Gastroesophageal sphincter (tissue), 4 donors: Measurements from ENCODE around the gene DLGAP4. TPM values are rescaled to one million over a fixed set of nuclear protein-coding genes. Genes with fewer than 3 reads are reported as not detected.

Source experiments
- ATAC-seq: fragments of 150-250 bp; one replicate; pipeline ENCODE4 v1.9.1; 2016; ENCODE audit warnings: mild to moderate bottlenecking, moderate library complexity
- H3K27ac ChIP-seq, 4 donors: fragments of 200-600 bp; sonication (generic) in 3 of 4; 1 replicate in 3 of 4; 2 replicates in 1 of 4; pipeline ENCODE4 v1.5.1; 2016 to 2019
- H3K27me3 ChIP-seq: fragments of 200-600 bp; sonication (generic); one replicate; pipeline ENCODE4 v1.5.1; 2019
- H3K36me3 ChIP-seq, 2 donors: fragments of 200-600 bp; sonication (generic); one replicate each; pipeline ENCODE4 v1.5.1; 2019; ENCODE audit warnings: control low read depth in 1 of 2
- H3K4me1 ChIP-seq, 3 donors: fragments of 200-600 bp; sonication (generic); 1 replicate in 2 of 3; 2 replicates in 1 of 3; pipeline ENCODE4 v1.5.1; 2016 to 2019; ENCODE audit warnings: control low read depth in 2 of 3
- H3K4me3 ChIP-seq, 2 donors: fragments of 200-600 bp; sonication (generic); one replicate each; pipeline ENCODE4 v1.5.1; 2019; ENCODE audit warnings: mild to moderate bottlenecking in 1 of 2, moderate library complexity in 1 of 2
- H3K9me3 ChIP-seq, 3 donors: fragments of 200-600 bp; sonication (generic); one replicate each; pipeline ENCODE4 v1.5.1; 2017 to 2019; ENCODE audit warnings: control low read depth in 2 of 3
- EP300 ChIP-seq: sonication (generic); formaldehyde crosslinking; IDR thresholded peaks from one replicate; pipeline ENCODE4 v1.6.1; 2017; ENCODE audit warnings: antibody characterized with exemption, mild to moderate bottlenecking
- POLR2A ChIP-seq, 2 donors: fragments of 450-650 bp; IDR thresholded peaks; one replicate each; pipeline ENCODE4 v1.6.1; 2017; ENCODE audit warnings: antibody characterized with exemption in 2 of 2, mild to moderate bottlenecking in 2 of 2, moderate library complexity in 1 of 2
- POLR2AphosphoS5 ChIP-seq: sonication (generic); formaldehyde crosslinking; IDR thresholded peaks from one replicate; pipeline ENCODE4 v1.6.1; 2017; ENCODE audit warnings: antibody characterized with exemption
- WGBS, 2 donors: methylation state at CpG; one replicate each; pipeline ENCODE4 v1.1.5; 2018; ENCODE audit warnings: low coverage in 1 of 2; 5-methylcytosine and 5-hydroxymethylcytosine counted together
- small RNA-seq, 4 donors: library from RNA; depleted of rRNA; stranded (forward); fragments of <200 nt; gene quantifications; one replicate each; pipeline ENCODE3, GENCODE V24; 2016
- total RNA-seq, 4 donors: library from RNA; depleted of rRNA; stranded (reverse); fragments of >200 nt; gene quantifications; one replicate each; pipeline ENCODE4 v1.1.0, GENCODE V29; 2016
- TF ChIP-seq, protein P1 (sequence below), 4 experiments: fragments of 200-600 bp in 2 of 4; fragments of 450-650 bp in 2 of 4; sonication (generic) in 1 of 4; IDR thresholded peaks; one replicate each; pipeline ENCODE4 v1.5.1; 2017 to 2019; ENCODE audit warnings: antibody characterized with exemption in 4 of 4, mild to moderate bottlenecking in 2 of 4, moderate library complexity in 2 of 4

DLGAP4 gene
- total RNA-seq, 4 donors from 2014 or later, result 35.5 to 76.1 (median 42.2) TPM

DNA sequence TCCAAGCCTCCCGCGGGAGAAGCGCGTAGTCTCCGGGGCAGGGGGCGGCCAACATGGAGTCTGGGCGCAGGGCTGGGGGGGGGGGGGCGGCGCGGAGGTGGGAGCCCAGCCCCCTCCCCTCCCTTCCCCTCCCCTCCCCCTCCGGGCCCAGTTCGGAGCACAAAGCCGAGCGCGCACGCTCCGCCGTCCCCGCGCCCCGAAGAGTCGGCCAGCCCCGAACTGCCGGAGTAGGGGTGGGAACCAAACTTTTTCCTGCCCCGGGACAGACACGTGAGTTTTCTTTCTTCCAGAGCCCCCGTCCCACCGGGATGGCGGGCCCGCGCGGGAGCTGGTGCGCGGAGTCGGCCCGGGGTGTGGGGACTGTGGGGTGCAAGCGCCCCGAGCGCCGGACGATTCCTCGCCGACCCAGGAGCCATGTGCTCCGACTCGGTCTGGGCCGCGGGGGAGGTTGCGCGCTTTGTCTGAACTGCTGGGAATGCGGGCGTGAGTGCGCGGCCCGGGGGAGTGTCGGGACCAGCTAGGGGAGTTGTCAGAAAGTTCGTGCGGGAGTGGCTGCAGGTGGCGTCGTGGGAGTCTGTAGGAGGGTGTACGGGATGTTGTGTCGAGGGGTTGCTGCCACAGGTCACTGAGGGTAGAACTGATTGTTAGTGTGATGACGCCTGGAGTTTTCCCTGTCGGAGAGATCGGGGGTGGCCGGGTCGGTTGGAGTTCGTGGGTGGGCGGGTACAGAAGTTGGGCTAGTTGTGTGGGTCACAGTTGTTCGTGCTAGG, 268.4 kb downstream of the DLGAP4 start:
- Histone ChIP-seq H3K27me3 (no peaks in the 10 kb centered on the region), H3K27ac (peak overlapping the region in 3 of 4 donors; percentile 87 to 96 (median 94)), H3K4me1 (peaks cover 0 to 47% (median 15%) of the 10 kb centered on the region in 3 donors), H3K9me3 (no peaks in the 10 kb centered on the region), H3K4me3 (peak overlapping the region; percentile 69 to 93), H3K36me3 (peaks cover 0 to 12% of the 10 kb centered on the region in 2 donors)
- 3% methylated on average over 13 of the region's 69 CpGs; no CpG with 5 or more reads in 1 of the 2 donors for WGBS, 2 donors
- TF ChIP-seq POLR2AphosphoS5 (no peak), EP300 (no peak), POLR2A (IDR thresholded peaks at IDR 0.05) (peak in 1 of 2 donors; percentile 20)
- TF ChIP-seq, protein P1, sequence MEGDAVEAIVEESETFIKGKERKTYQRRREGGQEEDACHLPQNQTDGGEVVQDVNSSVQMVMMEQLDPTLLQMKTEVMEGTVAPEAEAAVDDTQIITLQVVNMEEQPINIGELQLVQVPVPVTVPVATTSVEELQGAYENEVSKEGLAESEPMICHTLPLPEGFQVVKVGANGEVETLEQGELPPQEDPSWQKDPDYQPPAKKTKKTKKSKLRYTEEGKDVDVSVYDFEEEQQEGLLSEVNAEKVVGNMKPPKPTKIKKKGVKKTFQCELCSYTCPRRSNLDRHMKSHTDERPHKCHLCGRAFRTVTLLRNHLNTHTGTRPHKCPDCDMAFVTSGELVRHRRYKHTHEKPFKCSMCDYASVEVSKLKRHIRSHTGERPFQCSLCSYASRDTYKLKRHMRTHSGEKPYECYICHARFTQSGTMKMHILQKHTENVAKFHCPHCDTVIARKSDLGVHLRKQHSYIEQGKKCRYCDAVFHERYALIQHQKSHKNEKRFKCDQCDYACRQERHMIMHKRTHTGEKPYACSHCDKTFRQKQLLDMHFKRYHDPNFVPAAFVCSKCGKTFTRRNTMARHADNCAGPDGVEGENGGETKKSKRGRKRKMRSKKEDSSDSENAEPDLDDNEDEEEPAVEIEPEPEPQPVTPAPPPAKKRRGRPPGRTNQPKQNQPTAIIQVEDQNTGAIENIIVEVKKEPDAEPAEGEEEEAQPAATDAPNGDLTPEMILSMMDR (IDR thresholded peaks at IDR 0.05), result no peak
- peak; percentile 33 for ATAC-seq

DNA sequence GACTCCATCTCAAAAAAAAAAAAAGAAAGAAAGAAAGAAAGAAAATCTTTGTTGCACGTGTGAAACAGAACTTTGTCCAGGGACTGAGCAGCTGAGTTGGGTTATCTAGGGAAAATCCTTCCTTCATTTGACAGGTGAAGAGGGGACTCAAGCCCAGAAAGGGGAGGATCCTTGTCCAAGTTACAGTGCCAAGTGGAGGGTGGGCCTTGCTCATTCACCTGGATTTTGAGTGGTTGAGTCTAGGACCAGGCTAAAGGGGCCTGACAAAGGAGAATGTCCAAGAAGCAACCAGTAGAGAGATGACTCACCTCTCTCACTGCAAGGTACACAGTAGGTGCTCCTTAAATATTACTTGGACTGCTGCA, 269.9 kb downstream of the DLGAP4 start:
- no peak for ATAC-seq
- no peak for TF ChIP-seq POLR2A (IDR thresholded peaks at IDR 0.05)
- TF ChIP-seq, protein P1 (IDR thresholded peaks at IDR 0.05), result no peak
- TF ChIP-seq POLR2AphosphoS5, result no peak
- no peak for TF ChIP-seq EP300
- Histone ChIP-seq H3K36me3 (peaks cover 0 to 27% of the 10 kb centered on the region in 2 donors), H3K9me3 (no peaks in the 10 kb centered on the region), H3K4me3 (no peak overlapping the region), H3K4me1 (peaks cover 0 to 47% (median 15%) of the 10 kb centered on the region in 3 donors), H3K27ac (peak overlapping the region in 2 of 4 donors; percentile 94 to 96), H3K27me3 (no peaks in the 10 kb centered on the region)
- WGBS, 2 donors, result 33 to 67% methylated on average over 1 of the region's 1 CpG

Small RNA genes within 50 kb of the gene (small RNA-seq; reads per million reads assigned to genes)
- gene RF00017, result 0 reads per million in 4 donors

Other genes with a start within 250 kb of the DLGAP4 start
- 10 to 100 TPM; 29.2 to 49.3 (median 35.4) TPM for gene EPB41L1, start 151.6 kb upstream of the DLGAP4 start, total RNA-seq
- 10 to 100 TPM; 37.4 to 48.5 (median 38.9) TPM for gene AAR2, start 69.9 kb upstream of the DLGAP4 start, total RNA-seq
- gene MYL9, start 235.2 kb downstream of the DLGAP4 start, total RNA-seq, result 1,000 to 10,000 TPM; 1,087 to 2,842 (median 1,707) TPM